ENCODE data around the gene GMPPB.
"Not testable (repeated sequence)": the region's sequence is repeated elsewhere in the genome, so short reads cannot be mapped to it uniquely, and the experiment has no call there.

GMPPB gene

DNA sequence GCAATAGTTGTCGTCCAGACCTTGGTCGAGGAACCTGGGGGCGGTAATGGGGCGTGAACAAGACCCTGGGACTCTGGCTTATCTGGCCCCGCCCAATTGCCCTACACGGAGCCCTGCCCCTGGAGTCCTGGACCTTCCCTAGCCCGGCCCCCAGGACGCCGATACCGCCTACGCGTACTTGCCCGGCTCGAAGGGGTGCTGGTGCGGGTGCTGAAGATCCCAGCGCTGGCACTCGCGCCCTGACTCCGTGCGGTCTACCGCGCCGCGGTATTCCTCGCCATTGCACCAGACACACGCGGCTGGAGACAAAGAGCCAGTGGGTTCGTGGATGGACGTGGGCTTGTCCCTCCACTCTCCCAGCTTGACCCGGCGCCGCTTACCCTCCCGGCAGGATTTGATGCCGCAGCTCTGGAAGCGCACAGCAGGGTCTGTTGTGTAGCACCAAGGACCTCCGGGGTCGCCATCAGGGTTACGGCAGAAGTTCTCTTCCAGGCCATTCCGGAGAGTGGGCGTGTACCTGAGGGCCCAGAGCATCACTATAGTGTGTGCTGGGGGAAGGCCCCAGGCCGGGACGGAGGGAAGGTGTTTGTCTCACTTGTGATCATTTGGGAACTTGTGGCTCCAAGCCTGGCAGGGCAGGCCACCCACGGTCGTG, 36.9 kb downstream of the GMPPB start:
- H3K27ac ChIP-seq (ENCODE audit: low read depth, low read length); H3F3A ChIP-seq (ENCODE audit: control insufficient read depth, insufficient read depth); H3K27me3 ChIP-seq (ENCODE audit: control insufficient read depth, low read length); H3K4me3 ChIP-seq (ENCODE audit: low read length); H3K9me2 ChIP-seq (replicated peaks; ENCODE audit: control insufficient read depth, low read length); H4K20me1 ChIP-seq (ENCODE audit: control insufficient read depth, insufficient read depth, low read depth, low read length); H3K4me2 ChIP-seq (ENCODE audit: low read length); H3K9me3 ChIP-seq (ENCODE audit: control insufficient read depth, insufficient read depth, low read length): not testable (repeated sequence)
- H3K4me1 ChIP-seq (ENCODE audit: control insufficient read depth, low read length), result peaks cover 17% of the 10 kb centered on the region
- H3K79me2 ChIP-seq (ENCODE audit: control insufficient read depth, low read length), result peaks cover 23% of the 10 kb centered on the region
- peaks cover 23% of the 10 kb centered on the region for H3K36me3 ChIP-seq (ENCODE audit: control insufficient read depth, low read length)

DNA sequence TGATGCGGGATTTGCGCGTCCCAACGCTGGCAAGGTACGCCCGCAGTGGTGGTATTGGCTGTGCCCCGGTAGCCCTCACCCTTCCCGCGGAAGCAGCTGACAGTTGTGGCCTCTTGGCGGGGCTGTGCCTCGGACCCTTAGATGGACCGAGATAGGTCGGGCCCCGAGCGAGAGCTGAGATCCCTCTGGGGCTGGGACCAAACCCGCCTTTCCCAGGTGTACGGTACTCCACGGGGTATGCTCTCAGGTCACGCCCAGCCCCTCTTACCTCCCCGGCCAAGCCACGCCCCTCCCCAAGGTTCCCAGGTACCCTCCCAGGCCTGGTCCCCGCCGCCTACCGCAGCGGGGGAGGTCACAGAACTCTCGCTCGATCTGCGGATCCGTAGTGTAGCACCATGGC, 37.4 kb downstream of the GMPPB start:
- peaks cover 28% of the 10 kb centered on the region for H3K36me3 ChIP-seq (ENCODE audit: control insufficient read depth, low read length)
- peaks cover 17% of the 10 kb centered on the region for H3K4me1 ChIP-seq (ENCODE audit: control insufficient read depth, low read length)
- H3K9me2 ChIP-seq (replicated peaks; ENCODE audit: control insufficient read depth, low read length); H3K4me2 ChIP-seq (ENCODE audit: low read length); H3K27me3 ChIP-seq (ENCODE audit: control insufficient read depth, low read length); H3K27ac ChIP-seq (ENCODE audit: low read depth, low read length); H4K20me1 ChIP-seq (ENCODE audit: control insufficient read depth, insufficient read depth, low read depth, low read length); H3K9me3 ChIP-seq (ENCODE audit: control insufficient read depth, insufficient read depth, low read length); H3K4me3 ChIP-seq (ENCODE audit: low read length); H3F3A ChIP-seq (ENCODE audit: control insufficient read depth, insufficient read depth): not testable (repeated sequence)
- peaks cover 20% of the 10 kb centered on the region for H3K79me2 ChIP-seq (ENCODE audit: control insufficient read depth, low read length)

DNA sequence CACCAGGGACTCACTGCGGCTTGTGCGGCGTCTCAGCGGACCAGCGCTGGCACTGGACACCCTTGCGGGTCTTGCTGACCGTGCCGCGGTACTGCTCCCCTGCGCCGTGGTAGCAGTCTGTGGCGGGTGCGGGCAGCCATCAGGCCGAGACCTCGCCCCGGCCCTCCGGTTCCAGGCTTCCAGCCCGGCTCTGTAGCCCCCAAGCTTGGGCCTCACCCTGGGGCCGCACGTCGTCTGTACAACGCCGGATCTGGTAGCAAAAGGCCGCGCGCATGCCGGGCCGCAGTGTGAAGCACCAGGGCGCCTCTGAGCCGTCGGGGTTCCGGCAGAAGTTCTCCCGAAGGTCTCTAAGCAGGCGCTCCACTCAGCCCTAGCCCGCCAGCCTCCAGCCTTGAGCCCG, 37.9 kb downstream of the GMPPB start:
- not testable (repeated sequence) for H3K9me3 ChIP-seq (ENCODE audit: control insufficient read depth, insufficient read depth, low read length); H3K9me2 ChIP-seq (replicated peaks; ENCODE audit: control insufficient read depth, low read length); H4K20me1 ChIP-seq (ENCODE audit: control insufficient read depth, insufficient read depth, low read depth, low read length); H3K4me3 ChIP-seq (ENCODE audit: low read length); H3K4me2 ChIP-seq (ENCODE audit: low read length); H3K27ac ChIP-seq (ENCODE audit: low read depth, low read length); H3K27me3 ChIP-seq (ENCODE audit: control insufficient read depth, low read length); H3F3A ChIP-seq (ENCODE audit: control insufficient read depth, insufficient read depth)
- Histone ChIP-seq H3K79me2 (ENCODE audit: control insufficient read depth, low read length) (peaks cover 15% of the 10 kb centered on the region), H3K36me3 (ENCODE audit: control insufficient read depth, low read length) (peaks cover 33% of the 10 kb centered on the region), H3K4me1 (ENCODE audit: control insufficient read depth, low read length) (peaks cover 14% of the 10 kb centered on the region)

DNA sequence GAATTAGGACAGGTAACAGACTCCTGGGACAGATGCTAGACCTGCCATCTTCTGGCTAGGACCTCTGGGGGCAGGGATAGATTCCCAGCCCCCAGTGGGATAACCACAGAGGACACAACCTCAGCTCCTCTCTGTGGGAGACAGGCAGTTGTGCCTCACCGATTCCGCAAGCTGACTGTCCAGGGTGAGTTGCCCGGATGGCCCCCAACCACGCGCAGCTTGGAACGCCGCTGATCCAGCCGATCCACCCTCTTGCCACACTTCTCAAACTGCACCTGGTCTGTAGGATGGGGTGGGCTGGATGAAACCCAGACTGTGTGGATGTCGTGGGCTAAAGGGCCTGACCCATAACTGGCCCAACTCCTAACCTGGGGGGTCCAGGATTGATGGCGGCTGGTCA, 38.6 kb downstream of the GMPPB start:
- H3K27ac ChIP-seq (ENCODE audit: low read depth, low read length); H3F3A ChIP-seq (ENCODE audit: control insufficient read depth, insufficient read depth); H3K27me3 ChIP-seq (ENCODE audit: control insufficient read depth, low read length); H3K4me2 ChIP-seq (ENCODE audit: low read length); H3K79me2 ChIP-seq (ENCODE audit: control insufficient read depth, low read length); H3K9me2 ChIP-seq (replicated peaks; ENCODE audit: control insufficient read depth, low read length); H4K20me1 ChIP-seq (ENCODE audit: control insufficient read depth, insufficient read depth, low read depth, low read length); H3K9me3 ChIP-seq (ENCODE audit: control insufficient read depth, insufficient read depth, low read length); H3K4me3 ChIP-seq (ENCODE audit: low read length); H3K4me1 ChIP-seq (ENCODE audit: control insufficient read depth, low read length): not testable (repeated sequence)
- peaks cover 40% of the 10 kb centered on the region for H3K36me3 ChIP-seq (ENCODE audit: control insufficient read depth, low read length)

DNA sequence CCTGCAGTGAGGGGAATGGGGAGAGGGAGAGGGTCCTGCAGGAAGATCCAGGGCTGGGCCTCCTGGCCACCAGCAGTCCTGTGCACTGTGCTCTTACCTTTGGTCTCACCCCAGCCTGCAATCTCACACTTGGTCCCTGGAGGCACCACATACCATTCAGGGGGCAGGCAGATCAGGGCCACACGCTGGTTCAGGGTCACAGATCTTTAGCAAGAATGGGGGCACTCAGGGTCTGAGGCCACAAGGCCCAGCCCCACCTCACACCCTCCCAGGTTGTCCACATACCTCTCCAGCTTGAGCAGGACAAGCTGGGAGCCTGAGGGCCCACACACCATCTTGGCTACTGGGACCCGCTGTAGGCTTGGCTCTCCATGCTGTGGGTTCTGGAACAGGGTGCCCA, 39.3 kb downstream of the GMPPB start:
- H3K36me3 ChIP-seq (ENCODE audit: control insufficient read depth, low read length), result peaks cover 43% of the 10 kb centered on the region
- not testable (repeated sequence) for H3K27ac ChIP-seq (ENCODE audit: low read depth, low read length)

DNA sequence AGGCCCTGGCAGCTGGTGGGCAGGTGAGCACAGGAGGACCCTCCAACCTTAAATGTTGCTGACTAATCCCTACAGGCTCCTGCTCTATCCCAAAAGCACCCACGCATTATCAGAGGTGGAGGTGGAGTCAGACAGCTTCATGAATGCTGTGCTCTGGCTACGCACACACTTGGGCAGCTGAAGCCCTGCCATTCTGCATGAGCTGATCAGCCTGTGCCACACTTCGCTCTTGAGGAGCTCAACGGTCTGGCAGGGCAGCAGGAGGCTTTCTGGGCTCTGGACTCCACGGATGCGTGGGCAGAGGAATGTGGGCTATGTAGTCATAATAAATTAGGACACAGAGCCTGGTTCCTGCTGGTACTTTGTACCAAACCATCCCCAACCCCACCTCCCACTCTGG, 40.6 kb downstream of the GMPPB start:
- Histone ChIP-seq H3F3A (ENCODE audit: control insufficient read depth, insufficient read depth) (no peaks in the 10 kb centered on the region), H3K4me2 (ENCODE audit: low read length) (no peak overlapping the region), H3K27ac (ENCODE audit: low read depth, low read length) (no peak overlapping the region), H3K9me2 (replicated peaks; ENCODE audit: control insufficient read depth, low read length) (no peaks in the 10 kb centered on the region), H3K36me3 (ENCODE audit: control insufficient read depth, low read length) (peaks cover 55% of the 10 kb centered on the region), H3K27me3 (ENCODE audit: control insufficient read depth, low read length) (no peaks in the 10 kb centered on the region), H3K79me2 (ENCODE audit: control insufficient read depth, low read length) (no peaks in the 10 kb centered on the region), H4K20me1 (ENCODE audit: control insufficient read depth, insufficient read depth, low read depth, low read length) (no peaks in the 10 kb centered on the region), H3K4me3 (ENCODE audit: low read length) (no peak overlapping the region), H3K4me1 (ENCODE audit: control insufficient read depth, low read length) (no peaks in the 10 kb centered on the region), H3K9me3 (ENCODE audit: control insufficient read depth, insufficient read depth, low read length) (no peaks in the 10 kb centered on the region)
- TF ChIP-seq, protein P1, sequence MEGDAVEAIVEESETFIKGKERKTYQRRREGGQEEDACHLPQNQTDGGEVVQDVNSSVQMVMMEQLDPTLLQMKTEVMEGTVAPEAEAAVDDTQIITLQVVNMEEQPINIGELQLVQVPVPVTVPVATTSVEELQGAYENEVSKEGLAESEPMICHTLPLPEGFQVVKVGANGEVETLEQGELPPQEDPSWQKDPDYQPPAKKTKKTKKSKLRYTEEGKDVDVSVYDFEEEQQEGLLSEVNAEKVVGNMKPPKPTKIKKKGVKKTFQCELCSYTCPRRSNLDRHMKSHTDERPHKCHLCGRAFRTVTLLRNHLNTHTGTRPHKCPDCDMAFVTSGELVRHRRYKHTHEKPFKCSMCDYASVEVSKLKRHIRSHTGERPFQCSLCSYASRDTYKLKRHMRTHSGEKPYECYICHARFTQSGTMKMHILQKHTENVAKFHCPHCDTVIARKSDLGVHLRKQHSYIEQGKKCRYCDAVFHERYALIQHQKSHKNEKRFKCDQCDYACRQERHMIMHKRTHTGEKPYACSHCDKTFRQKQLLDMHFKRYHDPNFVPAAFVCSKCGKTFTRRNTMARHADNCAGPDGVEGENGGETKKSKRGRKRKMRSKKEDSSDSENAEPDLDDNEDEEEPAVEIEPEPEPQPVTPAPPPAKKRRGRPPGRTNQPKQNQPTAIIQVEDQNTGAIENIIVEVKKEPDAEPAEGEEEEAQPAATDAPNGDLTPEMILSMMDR (IDR thresholded peaks at IDR 0.05; ENCODE audit: low read depth, low read length, poor library complexity, severe bottlenecking), result no peak

More for the DNA sequence above, 39.3 kb downstream of the GMPPB start:
- H3F3A ChIP-seq (ENCODE audit: control insufficient read depth, insufficient read depth); H3K4me3 ChIP-seq (ENCODE audit: low read length); H3K27me3 ChIP-seq (ENCODE audit: control insufficient read depth, low read length); H4K20me1 ChIP-seq (ENCODE audit: control insufficient read depth, insufficient read depth, low read depth, low read length); H3K4me2 ChIP-seq (ENCODE audit: low read length); H3K9me2 ChIP-seq (replicated peaks; ENCODE audit: control insufficient read depth, low read length); H3K9me3 ChIP-seq (ENCODE audit: control insufficient read depth, insufficient read depth, low read length); H3K79me2 ChIP-seq (ENCODE audit: control insufficient read depth, low read length); H3K4me1 ChIP-seq (ENCODE audit: control insufficient read depth, low read length): not testable (repeated sequence)
